Ovary (tissue), 3 donors: ENCODE results near the gene TACC2.

Experiments
- EP300 ChIP-seq: sonication (generic); formaldehyde crosslinking; IDR thresholded peaks from one replicate; pipeline ENCODE4 v1.6.1; 2017; ENCODE audit warnings: antibody characterized with exemption
- POLR2A ChIP-seq: fragments of 450-650 bp; IDR thresholded peaks from one replicate; pipeline ENCODE4 v1.6.1; 2017; ENCODE audit warnings: antibody characterized with exemption, mild to moderate bottlenecking, moderate library complexity
- TF ChIP-seq, protein P1 (sequence below), 3 donors: fragments of 450-650 bp in 2 of 3; fragments of 200-600 bp in 1 of 3; IDR thresholded peaks; one replicate each; pipeline versions ENCODE4 v1.5.1 to v1.8.0; 2016 to 2022; ENCODE audit warnings: antibody characterized with exemption in 3 of 3, mild to moderate bottlenecking in 1 of 3
- donor health status: DM: no; HTN: no; CAD: no.

DNA sequence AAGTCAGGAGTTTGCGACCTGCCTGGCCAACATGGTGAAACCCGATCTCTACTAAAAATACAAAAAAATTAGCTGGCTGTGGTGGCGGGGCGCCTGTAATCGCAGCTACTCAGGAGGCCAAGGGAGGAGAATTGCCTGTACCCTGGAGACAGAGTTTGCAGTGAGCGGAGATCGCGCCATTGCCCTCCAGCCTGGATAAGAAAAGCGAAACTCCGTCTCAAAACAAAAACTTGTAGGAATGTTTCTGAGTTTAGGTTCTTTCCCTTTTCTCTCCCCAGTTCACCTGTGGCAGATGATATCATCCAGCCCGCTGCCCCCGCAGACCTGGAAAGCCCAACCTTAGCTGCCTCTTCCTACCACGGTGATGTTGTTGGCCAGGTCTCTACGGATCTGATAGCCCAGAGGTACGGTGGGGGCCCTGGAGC is 143.4 kb downstream of the TACC2 start:
- TF ChIP-seq, protein P1, sequence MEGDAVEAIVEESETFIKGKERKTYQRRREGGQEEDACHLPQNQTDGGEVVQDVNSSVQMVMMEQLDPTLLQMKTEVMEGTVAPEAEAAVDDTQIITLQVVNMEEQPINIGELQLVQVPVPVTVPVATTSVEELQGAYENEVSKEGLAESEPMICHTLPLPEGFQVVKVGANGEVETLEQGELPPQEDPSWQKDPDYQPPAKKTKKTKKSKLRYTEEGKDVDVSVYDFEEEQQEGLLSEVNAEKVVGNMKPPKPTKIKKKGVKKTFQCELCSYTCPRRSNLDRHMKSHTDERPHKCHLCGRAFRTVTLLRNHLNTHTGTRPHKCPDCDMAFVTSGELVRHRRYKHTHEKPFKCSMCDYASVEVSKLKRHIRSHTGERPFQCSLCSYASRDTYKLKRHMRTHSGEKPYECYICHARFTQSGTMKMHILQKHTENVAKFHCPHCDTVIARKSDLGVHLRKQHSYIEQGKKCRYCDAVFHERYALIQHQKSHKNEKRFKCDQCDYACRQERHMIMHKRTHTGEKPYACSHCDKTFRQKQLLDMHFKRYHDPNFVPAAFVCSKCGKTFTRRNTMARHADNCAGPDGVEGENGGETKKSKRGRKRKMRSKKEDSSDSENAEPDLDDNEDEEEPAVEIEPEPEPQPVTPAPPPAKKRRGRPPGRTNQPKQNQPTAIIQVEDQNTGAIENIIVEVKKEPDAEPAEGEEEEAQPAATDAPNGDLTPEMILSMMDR (IDR thresholded peaks at IDR 0.05): no peak
- TF ChIP-seq POLR2A: no peak
- TF ChIP-seq EP300: no peak
